ENCODE measurements around the gene TNIK. TPM values are rescaled to one million over a fixed set of nuclear protein-coding genes. Genes with fewer than 3 reads are reported as not detected.

The TNIK gene
- polyA plus RNA-seq, 1 of the 3 experiments (the other 2 are of a cell fraction), result 19.4 TPM

DNA sequence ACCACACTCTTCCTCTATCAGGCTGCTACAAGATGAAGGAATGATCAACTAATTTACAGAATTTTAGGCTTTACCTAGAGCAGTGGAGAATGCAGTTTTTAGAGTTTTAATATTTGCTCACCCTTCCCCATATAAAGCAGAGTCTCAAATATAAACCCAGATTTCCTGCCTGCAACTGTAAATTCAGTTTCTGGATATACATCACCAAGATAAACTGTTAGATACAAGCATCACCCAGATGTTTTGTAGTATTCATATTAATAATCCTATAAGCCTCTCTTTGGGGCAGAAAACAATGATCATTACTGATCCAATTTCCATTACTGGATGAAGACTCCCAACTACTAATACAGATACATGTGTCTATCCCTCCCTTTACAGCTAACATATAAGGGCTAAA lies 205.9 kb downstream of the TNIK start (continued):
- TF ChIP-seq, protein P1, sequence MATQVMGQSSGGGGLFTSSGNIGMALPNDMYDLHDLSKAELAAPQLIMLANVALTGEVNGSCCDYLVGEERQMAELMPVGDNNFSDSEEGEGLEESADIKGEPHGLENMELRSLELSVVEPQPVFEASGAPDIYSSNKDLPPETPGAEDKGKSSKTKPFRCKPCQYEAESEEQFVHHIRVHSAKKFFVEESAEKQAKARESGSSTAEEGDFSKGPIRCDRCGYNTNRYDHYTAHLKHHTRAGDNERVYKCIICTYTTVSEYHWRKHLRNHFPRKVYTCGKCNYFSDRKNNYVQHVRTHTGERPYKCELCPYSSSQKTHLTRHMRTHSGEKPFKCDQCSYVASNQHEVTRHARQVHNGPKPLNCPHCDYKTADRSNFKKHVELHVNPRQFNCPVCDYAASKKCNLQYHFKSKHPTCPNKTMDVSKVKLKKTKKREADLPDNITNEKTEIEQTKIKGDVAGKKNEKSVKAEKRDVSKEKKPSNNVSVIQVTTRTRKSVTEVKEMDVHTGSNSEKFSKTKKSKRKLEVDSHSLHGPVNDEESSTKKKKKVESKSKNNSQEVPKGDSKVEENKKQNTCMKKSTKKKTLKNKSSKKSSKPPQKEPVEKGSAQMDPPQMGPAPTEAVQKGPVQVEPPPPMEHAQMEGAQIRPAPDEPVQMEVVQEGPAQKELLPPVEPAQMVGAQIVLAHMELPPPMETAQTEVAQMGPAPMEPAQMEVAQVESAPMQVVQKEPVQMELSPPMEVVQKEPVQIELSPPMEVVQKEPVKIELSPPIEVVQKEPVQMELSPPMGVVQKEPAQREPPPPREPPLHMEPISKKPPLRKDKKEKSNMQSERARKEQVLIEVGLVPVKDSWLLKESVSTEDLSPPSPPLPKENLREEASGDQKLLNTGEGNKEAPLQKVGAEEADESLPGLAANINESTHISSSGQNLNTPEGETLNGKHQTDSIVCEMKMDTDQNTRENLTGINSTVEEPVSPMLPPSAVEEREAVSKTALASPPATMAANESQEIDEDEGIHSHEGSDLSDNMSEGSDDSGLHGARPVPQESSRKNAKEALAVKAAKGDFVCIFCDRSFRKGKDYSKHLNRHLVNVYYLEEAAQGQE (IDR thresholded peaks at IDR 0.05; ENCODE audit: low read depth, low read length), result no peak
- TF ChIP-seq, protein P2, sequence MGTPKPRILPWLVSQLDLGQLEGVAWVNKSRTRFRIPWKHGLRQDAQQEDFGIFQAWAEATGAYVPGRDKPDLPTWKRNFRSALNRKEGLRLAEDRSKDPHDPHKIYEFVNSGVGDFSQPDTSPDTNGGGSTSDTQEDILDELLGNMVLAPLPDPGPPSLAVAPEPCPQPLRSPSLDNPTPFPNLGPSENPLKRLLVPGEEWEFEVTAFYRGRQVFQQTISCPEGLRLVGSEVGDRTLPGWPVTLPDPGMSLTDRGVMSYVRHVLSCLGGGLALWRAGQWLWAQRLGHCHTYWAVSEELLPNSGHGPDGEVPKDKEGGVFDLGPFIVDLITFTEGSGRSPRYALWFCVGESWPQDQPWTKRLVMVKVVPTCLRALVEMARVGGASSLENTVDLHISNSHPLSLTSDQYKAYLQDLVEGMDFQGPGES (IDR thresholded peaks at IDR 0.05; ENCODE audit: low read depth, low read length), result no peak

DNA sequence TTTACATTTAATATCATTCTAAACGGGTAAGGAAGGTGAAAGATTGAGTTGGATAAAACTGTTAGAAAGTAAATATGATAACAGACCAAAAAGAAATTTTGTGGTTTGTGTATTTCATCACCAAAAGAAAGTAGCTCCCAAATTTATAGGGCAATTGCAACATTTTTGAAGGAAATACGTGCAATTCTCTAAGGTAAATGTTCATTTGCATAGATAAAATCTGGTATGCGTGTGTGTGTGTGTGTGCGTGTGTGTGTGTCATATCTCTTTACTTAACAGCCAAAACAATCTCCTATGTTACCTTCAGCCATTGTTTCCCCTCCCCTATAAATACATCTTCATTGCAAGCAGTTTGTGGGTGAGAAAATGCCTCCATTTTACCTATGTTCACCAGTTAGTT lies 208.4 kb downstream of the TNIK start:
- H3K36me3 ChIP-seq (replicated peaks in 1 of 2; ENCODE audit: control insufficient read depth in 1 of 2, insufficient read depth in 2 of 2, low read length in 1 of 2), result no peaks in the 10 kb centered on the region
- H4K20me1 ChIP-seq (ENCODE audit: insufficient read depth), result no peaks in the 10 kb centered on the region
- no peak overlapping the region for H2AFZ ChIP-seq (ENCODE audit: low read depth)
- no peak for DNase-seq
- H3F3A ChIP-seq (replicated peaks; ENCODE audit: insufficient read depth), result peaks cover 11% of the 10 kb centered on the region
- TF ChIP-seq POLR2AphosphoS5 (IDR thresholded peaks at IDR 0.05; ENCODE audit: low read depth, low read length) (no peak), JUND (IDR thresholded peaks at IDR 0.05) (no peak), TEAD4 (IDR thresholded peaks at IDR 0.05; ENCODE audit: borderline replicate concordance, insufficient read depth) (no peak), GATA2 (CRISPR knock-in tag; IDR thresholded peaks at IDR 0.05) (no peak), MXI1 (IDR thresholded peaks at IDR 0.05; ENCODE audit: low read depth, low read length) (no peak), RXRA (IDR thresholded peaks at IDR 0.05; ENCODE audit: borderline replicate concordance, low read depth) (no peak), ELF1 (IDR thresholded peaks at IDR 0.05) (no peak), EP300 (IDR thresholded peaks at IDR 0.05; ENCODE audit: borderline replicate concordance in 1 of 2, low read depth in 1 of 2, low read length in 1 of 2) (no peak), TCF12 (IDR thresholded peaks at IDR 0.05) (no peak), FOXM1 (IDR thresholded peaks at IDR 0.05; ENCODE audit: low read depth) (no peak), RAD21 (IDR thresholded peaks at IDR 0.05; ENCODE audit: low read length) (no peak), NRF1 (IDR thresholded peaks at IDR 0.05; ENCODE audit: low read depth, low read length) (no peak), YY1 (IDR thresholded peaks at IDR 0.05; ENCODE audit: low read depth) (no peak)
- TF ChIP-seq, protein P3, sequence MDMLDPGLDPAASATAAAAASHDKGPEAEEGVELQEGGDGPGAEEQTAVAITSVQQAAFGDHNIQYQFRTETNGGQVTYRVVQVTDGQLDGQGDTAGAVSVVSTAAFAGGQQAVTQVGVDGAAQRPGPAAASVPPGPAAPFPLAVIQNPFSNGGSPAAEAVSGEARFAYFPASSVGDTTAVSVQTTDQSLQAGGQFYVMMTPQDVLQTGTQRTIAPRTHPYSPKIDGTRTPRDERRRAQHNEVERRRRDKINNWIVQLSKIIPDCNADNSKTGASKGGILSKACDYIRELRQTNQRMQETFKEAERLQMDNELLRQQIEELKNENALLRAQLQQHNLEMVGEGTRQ (IDR thresholded peaks at IDR 0.05; ENCODE audit: borderline replicate concordance, low read depth, low read length), result no peak
- TF ChIP-seq, protein P1 (IDR thresholded peaks at IDR 0.05; ENCODE audit: low read depth, low read length), result no peak
- TF ChIP-seq, protein P4, sequence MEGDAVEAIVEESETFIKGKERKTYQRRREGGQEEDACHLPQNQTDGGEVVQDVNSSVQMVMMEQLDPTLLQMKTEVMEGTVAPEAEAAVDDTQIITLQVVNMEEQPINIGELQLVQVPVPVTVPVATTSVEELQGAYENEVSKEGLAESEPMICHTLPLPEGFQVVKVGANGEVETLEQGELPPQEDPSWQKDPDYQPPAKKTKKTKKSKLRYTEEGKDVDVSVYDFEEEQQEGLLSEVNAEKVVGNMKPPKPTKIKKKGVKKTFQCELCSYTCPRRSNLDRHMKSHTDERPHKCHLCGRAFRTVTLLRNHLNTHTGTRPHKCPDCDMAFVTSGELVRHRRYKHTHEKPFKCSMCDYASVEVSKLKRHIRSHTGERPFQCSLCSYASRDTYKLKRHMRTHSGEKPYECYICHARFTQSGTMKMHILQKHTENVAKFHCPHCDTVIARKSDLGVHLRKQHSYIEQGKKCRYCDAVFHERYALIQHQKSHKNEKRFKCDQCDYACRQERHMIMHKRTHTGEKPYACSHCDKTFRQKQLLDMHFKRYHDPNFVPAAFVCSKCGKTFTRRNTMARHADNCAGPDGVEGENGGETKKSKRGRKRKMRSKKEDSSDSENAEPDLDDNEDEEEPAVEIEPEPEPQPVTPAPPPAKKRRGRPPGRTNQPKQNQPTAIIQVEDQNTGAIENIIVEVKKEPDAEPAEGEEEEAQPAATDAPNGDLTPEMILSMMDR (IDR thresholded peaks at IDR 0.05), result no peak
- TF ChIP-seq, protein P5, sequence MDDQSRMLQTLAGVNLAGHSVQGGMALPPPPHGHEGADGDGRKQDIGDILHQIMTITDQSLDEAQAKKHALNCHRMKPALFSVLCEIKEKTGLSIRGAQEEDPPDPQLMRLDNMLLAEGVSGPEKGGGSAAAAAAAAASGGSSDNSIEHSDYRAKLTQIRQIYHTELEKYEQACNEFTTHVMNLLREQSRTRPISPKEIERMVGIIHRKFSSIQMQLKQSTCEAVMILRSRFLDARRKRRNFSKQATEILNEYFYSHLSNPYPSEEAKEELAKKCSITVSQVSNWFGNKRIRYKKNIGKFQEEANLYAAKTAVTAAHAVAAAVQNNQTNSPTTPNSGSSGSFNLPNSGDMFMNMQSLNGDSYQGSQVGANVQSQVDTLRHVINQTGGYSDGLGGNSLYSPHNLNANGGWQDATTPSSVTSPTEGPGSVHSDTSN (IDR thresholded peaks at IDR 0.05), result no peak
- no peak overlapping the region for H3K9ac ChIP-seq
- POLR2A ChIA-PET, result no interaction called here
- H3K4me3 ChIP-seq (ENCODE audit: low read depth in 2 of 2, low read length in 1 of 2), result no peak overlapping the region
- no peaks in the 10 kb centered on the region for H3K9me3 ChIP-seq
- H3K79me2 ChIP-seq (ENCODE audit: insufficient read depth), result peaks cover 46% of the 10 kb centered on the region
- WGBS (ENCODE audit: low lambda C conversion rate), result 98% methylated on average over 4 of the region's 4 CpGs
- H3K4me1 ChIP-seq (ENCODE audit: control insufficient read depth in 1 of 2, insufficient read depth in 2 of 2, low read depth in 1 of 2, low read length in 1 of 2), result peaks cover 3 to 10% of the 10 kb centered on the region in 2 experiments
- no peaks in the 10 kb centered on the region for H3K9me2 ChIP-seq
- H3K4me2 ChIP-seq, result no peak overlapping the region
- CTCF ChIA-PET, result no interaction called here
- H3K27ac ChIP-seq (ENCODE audit: low read depth in 2 of 2, low read length in 1 of 2), result no peak overlapping the region
- no peaks in the 10 kb centered on the region for H3K27me3 ChIP-seq (ENCODE audit: insufficient read depth)
